Epithelial cell of esophagus (primary cell): ENCODE measurements around the gene PICALM.

Source experiments
- DNase-seq: peaks from one replicate; pipeline ENCODE4 v3.0.0; 2010; ENCODE audit warnings: low read depth
- H3K4me3 ChIP-seq: 2 replicates; pipeline ENCODE4 v1.5.1; 2011; ENCODE audit warnings: mild to moderate bottlenecking, low read length, control low read depth
- CTCF ChIP-seq: IDR thresholded peaks from 2 replicates; pipeline ENCODE4 v1.5.1; 2011; ENCODE audit warnings: low read depth, mild to moderate bottlenecking, low read length, control low read depth, inconsistent platforms; ENCODE audit not compliant: insufficient read depth; ENCODE audit errors: missing control alignments

The PICALM gene

DNA sequence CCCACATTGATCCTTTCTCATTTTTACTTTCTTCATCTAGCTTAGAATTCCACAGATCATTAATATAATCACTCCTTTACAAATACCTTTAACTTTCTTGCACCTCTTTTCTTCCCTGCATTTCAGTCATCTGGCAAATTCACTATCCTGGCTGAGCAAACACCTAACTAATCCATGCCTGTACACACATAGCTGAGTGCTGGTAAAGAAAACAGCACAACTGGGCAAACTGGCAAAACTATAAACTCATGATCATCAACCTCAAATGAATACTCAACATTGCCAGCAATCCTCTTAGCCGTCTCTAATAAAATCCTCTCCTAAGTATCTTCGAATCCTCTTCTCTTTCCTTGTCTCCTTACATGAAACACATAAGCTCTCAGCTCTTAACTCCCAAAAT is 52.4 kb downstream of the PICALM start:
- DNase-seq = no peak
- no peak for TF ChIP-seq CTCF
- no peak overlapping the region for H3K4me3 ChIP-seq

DNA sequence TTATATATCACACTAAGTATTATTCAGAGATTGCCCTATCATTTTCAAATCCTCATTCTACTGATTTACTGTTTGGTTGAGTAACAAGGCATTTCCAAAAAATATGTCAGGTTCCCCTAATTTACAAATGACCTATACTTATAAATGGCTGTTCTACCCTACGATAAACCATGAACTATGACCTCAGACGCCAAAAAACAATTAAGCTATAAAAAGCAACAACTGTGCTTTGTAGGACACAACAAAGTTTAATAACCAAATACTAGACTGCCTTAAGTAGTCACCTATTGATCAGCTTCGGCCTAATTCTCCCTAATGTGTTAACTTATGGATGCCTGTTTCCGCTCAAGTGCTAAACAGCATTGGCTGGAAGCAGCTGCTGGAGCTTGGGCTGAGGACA is 53.2 kb downstream of the PICALM start:
- no peak for DNase-seq
- H3K4me3 ChIP-seq = no peak overlapping the region
- TF ChIP-seq CTCF = no peak

DNA sequence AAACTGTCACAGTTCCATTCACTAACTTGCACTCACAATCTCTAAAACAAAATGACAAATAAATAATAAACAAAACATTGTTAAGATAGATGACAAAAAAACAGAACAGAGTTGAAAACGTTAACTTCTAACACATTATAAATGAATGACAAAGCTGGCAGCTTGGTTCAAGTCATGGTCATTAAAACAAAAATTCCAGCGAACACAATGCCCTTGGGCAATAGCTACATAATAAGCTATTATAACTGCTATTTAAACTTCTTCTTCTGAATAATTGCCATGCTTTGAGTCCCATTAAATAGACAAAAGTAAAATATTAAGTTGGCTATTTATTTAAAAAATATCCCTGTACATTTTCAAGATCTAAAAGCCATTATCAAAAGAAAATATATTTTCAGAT is 54.7 kb downstream of the PICALM start:
- no peak for TF ChIP-seq CTCF
- no peak for DNase-seq

DNA sequence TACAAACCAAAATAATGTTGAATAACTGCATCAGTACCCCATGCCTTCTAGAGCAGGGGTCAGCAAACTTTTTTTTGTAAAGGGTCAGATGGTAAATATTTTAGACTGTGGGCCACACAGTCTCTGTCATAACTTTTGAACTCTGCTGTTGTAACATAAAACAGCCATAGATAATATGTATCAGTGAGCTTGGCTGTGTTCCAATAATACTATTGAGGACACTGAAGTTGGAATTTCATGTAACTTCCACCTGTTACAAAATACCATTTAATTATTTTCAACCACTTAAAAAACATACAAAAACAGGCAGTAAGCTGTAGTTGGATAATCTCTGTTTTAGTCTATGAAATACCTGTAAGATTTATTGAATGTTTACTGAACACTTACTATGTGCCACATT is 55.2 kb downstream of the PICALM start:
- TF ChIP-seq CTCF = no peak
- no peak overlapping the region for H3K4me3 ChIP-seq
- no peak for DNase-seq

More for the DNA sequence above, 54.7 kb downstream of the PICALM start:
- H3K4me3 ChIP-seq = no peak overlapping the region

DNA sequence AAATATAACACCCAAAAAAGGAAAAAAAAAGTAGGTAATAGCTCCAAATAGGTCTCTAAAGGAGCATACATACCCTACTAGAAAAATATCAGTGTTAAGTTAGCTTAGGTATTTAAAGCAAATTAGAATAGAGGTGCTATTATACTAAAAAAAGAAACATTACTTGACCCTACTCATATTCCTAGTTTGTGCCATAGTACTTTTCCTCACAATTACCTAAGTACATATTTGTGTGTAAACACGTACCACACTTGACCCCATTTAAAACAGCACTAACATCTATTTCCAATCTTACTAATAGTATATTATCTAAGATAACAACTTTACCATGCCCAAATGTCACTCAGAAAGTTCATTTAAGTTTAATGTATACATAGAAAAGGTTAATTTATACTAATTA is 57.7 kb downstream of the PICALM start:
- no peak for TF ChIP-seq CTCF
- H3K4me3 ChIP-seq = no peak overlapping the region
- DNase-seq = no peak

DNA sequence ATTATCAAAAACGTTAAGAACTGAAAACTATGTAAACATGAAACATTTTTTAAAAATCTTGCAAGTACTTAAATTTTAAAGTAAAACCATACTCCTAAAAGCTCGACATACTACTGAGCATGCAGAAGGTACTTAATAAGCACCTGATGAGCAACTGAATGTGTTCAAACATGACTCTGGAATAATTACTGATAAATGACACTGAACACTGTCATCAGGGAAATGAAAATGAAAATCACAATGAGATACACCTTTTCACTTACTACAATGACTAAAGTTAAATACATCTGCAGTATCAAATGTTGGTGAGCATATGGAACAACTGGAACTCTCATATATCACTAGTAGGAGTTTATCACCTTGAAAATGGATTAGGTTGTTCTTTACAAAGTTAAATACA is 65.2 kb downstream of the PICALM start:
- DNase-seq = peak; percentile 72
- no peak for TF ChIP-seq CTCF
- no peak overlapping the region for H3K4me3 ChIP-seq

- DNase-seq = no peak
- no peak overlapping the region for H3K4me3 ChIP-seq
- TF ChIP-seq CTCF = no peak
Measured at GRCh38 chr11:86002431-86002830, 66.5 kb downstream of the PICALM start.
